ENCODE results near the gene COASY.
A peak's percentile ranks its signal among the peaks of the same experiment; 100 is the strongest.

Gene COASY

DNA sequence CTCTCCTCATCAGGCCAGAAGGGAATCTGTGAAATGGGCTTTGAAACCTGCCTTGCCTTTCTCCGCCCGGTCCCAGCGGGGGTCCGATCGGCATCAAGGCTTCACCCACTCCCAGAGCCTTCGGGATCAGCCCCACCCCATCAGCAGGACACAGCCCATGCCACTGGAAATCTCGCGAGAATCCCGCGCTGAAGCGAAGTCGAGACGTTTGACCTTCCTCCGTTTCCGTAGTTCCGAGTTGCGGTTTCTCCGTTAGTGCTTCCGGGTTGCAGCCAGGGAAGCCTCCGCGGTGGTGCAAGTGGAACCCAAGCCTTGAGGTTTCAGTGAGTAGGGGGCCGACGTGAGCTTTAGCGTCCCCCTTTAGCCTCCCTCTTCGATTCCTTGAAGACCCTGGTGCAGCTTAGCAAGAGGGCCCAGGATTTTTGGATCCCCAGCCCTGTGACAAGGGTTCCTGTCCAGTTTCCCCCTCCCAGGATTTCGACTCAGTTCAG, at the start of gene COASY:
Gene COASY, plus strand, starts transcription at position 252 of the 491 bp plus-strand sequence. CDS start 475 bp downstream, outside the sequence.
- Mint-ChIP-seq H3K27me3 (no peaks in the 10 kb centered on the region), H3K4me1 (ENCODE audit: low read depth) (peaks cover 27% of the 10 kb centered on the region), H3K9me3 (ENCODE audit: low read depth) (no peaks in the 10 kb centered on the region), H3K36me3 (peaks cover 4% of the 10 kb centered on the region), H3K4me3 (peak within 1 kb of the TSS; percentile 93), H3K27ac (peak within 1 kb of the TSS; percentile 95)

DNA sequence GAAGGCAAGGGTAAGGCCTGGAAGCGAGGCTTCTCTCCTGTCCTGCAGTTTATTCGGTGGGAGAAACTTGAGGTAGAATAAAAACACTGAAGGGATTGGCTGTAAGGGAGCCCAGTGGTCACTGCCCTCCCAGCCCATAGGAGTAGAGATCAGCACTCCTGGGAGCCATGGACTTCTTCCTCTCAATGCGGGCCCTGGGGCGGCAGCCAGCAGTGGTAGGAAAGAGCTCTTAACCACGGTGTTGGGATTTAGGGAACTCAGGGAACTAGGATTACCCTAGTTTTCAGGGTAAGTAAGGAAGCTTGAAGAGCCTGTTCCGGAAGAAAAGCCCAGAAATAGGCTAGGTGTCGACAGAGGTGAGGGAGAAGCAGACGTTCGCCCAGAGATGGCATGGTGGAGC, 49.7 kb upstream of the COASY start:
- H3K36me3 Mint-ChIP-seq, result peaks cover 11% of the 10 kb centered on the region
- no peaks in the 10 kb centered on the region for H3K27me3 Mint-ChIP-seq
- H3K4me3 Mint-ChIP-seq, result no peak overlapping the region
- no peaks in the 10 kb centered on the region for H3K4me1 Mint-ChIP-seq (ENCODE audit: low read depth)
- no peaks in the 10 kb centered on the region for H3K9me3 Mint-ChIP-seq (ENCODE audit: low read depth)
- H3K27ac Mint-ChIP-seq, result no peak overlapping the region

DNA sequence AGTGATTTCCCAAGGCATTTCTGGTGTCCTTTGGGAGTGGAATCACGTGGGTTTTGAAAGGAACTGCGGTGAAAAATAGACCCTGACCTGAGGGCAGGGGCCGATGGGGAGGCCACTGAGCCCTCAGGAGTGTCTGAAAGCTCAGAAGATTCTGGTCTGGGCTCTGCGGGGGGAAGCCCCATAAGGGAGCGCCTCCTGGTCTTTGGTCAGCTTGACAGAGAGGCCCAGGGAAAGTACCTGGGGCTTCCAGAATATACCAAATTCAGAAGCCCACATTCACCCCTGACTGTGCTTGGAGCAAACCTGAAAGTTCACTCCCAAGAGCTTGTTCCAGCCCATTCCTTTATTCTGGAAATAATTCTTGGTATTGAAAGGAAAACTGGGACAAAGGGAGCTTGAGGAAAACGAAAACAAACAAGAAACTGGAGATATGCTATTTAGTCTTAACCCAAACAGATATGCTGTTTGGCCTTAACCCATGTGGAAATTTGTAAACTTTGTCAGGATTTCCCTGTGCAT, 49.2 kb upstream of the COASY start:
- no peak overlapping the region for H3K4me3 Mint-ChIP-seq
- H3K27ac Mint-ChIP-seq, result no peak overlapping the region
- no peaks in the 10 kb centered on the region for H3K9me3 Mint-ChIP-seq (ENCODE audit: low read depth)
- peaks cover 9% of the 10 kb centered on the region for H3K36me3 Mint-ChIP-seq
- no peaks in the 10 kb centered on the region for H3K4me1 Mint-ChIP-seq (ENCODE audit: low read depth)
- H3K27me3 Mint-ChIP-seq, result no peaks in the 10 kb centered on the region

DNA sequence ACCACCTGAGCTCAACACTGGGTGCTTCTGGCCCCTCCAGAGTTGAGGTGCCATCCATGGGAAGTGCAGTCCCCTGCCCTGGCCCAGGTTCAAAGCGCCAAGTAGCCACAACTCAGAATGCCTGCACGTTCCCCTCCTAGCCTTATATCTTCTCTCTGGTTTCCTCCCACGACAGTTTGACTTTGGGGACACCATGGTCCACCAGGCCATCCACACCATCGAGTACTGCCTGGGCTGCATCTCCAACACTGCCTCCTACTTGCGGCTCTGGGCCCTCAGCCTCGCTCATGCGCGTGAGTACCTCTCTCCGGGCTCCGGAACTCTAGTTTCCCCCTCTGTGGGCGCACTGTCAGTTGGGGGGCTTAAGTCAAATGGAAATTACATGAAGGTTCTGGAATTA, 48.3 kb upstream of the COASY start:
- Mint-ChIP-seq H3K4me3 (no peak overlapping the region), H3K27ac (no peak overlapping the region), H3K27me3 (no peaks in the 10 kb centered on the region), H3K36me3 (peaks cover 3% of the 10 kb centered on the region), H3K4me1 (ENCODE audit: low read depth) (peaks cover 2% of the 10 kb centered on the region), H3K9me3 (ENCODE audit: low read depth) (no peaks in the 10 kb centered on the region)

DNA sequence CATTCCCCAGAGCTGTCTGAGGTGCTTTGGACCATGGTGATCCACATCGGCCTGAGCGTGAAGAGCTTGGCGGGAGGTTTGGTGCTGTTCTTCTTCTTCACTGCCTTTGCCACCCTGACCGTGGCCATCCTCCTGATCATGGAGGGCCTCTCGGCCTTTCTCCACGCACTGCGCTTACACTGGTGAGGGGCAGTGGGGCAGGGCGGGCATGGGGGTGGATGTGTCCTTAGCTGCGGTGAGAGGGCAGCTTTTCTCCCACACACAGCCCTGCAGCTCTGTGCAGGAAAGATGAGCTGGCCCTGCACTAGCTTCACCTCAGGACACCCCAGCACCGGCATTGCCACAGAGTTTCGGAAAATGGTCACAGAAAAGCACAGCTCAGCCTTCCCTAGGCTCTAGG, 47.7 kb upstream of the COASY start:
- H3K27me3 Mint-ChIP-seq, result no peaks in the 10 kb centered on the region
- H3K4me3 Mint-ChIP-seq, result no peak overlapping the region
- H3K27ac Mint-ChIP-seq, result no peak overlapping the region
- H3K9me3 Mint-ChIP-seq (ENCODE audit: low read depth), result no peaks in the 10 kb centered on the region
- H3K36me3 Mint-ChIP-seq, result no peaks in the 10 kb centered on the region
- peaks cover 2% of the 10 kb centered on the region for H3K4me1 Mint-ChIP-seq (ENCODE audit: low read depth)

DNA sequence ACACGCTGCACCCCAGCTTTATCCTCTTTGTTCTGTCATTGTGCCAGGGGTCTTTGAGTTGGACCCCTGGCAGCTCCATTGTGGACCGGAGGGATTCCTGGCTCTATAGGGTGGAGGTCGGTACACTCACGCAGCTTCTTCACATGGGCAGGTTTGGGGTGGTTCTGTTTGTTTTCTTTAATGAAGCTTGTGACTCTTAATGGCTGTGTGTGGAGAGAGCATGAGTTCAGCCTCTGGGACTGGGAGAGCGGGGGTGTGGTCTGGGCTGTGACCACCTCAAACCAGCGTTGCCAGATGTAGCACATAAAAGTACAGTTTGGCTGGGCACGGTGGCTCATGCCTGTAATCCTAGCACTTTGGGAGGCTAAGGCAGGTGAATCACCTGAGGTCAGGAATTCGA, 47.1 kb upstream of the COASY start:
- H3K27ac Mint-ChIP-seq, result no peak overlapping the region
- H3K4me1 Mint-ChIP-seq (ENCODE audit: low read depth), result peaks cover 2% of the 10 kb centered on the region
- H3K9me3 Mint-ChIP-seq (ENCODE audit: low read depth), result no peaks in the 10 kb centered on the region
- no peaks in the 10 kb centered on the region for H3K27me3 Mint-ChIP-seq
- no peak overlapping the region for H3K4me3 Mint-ChIP-seq
- H3K36me3 Mint-ChIP-seq, result no peaks in the 10 kb centered on the region

DNA sequence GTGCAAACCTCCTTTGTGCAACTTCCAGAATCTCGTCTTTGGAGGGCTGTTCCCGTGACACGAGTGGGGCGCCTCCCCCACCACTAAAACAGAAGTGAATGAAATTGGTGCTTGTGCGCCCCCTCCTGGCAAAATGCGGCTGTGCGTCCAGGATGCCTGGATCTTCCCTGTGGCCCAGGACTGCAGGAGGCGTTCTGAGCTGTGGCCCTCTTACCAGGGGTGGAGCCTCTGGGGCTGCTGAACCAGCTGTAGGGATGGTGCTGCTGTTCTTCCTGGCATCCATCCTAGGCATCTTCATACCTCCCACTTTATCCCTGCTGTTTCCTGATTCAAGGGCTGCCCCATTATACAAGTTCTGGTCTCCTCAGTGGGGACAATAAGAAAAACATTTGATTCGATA, 44.4 kb upstream of the COASY start:
- no peak overlapping the region for H3K27ac Mint-ChIP-seq

DNA sequence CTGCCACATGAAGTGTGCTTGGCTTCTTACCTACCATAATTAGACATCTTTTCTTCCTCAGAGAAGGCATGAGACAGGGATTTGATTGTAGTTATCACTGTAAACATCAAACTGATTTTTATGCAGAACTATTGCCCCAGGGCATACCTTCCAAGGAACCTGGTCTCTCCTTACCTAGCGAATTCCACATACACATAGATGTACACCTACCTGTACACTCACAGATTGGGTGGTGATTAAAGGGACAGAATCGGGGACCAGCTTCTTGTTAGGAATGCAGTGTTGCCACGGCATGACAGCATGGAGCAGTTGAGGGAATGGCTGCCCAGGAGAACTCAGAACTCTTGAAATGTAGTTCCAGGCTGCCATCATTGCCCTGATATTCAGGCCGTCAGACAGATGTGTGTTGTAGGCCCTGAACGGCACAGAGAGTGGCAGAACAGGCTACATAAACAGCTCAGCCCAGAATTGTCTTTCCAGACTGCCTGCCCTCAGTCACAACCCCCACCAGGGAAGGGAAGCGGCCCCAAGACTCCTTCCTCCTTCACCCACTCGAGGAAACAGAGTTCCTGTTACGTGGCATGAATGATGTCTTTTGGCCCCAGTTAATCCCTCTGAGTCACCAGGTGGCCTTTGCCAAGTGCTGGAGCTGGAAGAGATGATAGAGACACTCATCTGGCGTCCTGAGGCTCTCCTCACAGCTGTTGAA, 43.7 kb upstream of the COASY start:
- no peaks in the 10 kb centered on the region for H3K9me3 Mint-ChIP-seq (ENCODE audit: low read depth)
- peaks cover 6% of the 10 kb centered on the region for H3K36me3 Mint-ChIP-seq
- H3K27ac Mint-ChIP-seq, result no peak overlapping the region
- no peaks in the 10 kb centered on the region for H3K27me3 Mint-ChIP-seq
- no peak overlapping the region for H3K4me3 Mint-ChIP-seq
- peaks cover 2% of the 10 kb centered on the region for H3K4me1 Mint-ChIP-seq (ENCODE audit: low read depth)

More for the DNA sequence above, 44.4 kb upstream of the COASY start:
- Mint-ChIP-seq H3K9me3 (ENCODE audit: low read depth) (no peaks in the 10 kb centered on the region), H3K36me3 (peaks cover 5% of the 10 kb centered on the region), H3K27me3 (no peaks in the 10 kb centered on the region), H3K4me3 (no peak overlapping the region), H3K4me1 (ENCODE audit: low read depth) (peaks cover 2% of the 10 kb centered on the region)

DNA sequence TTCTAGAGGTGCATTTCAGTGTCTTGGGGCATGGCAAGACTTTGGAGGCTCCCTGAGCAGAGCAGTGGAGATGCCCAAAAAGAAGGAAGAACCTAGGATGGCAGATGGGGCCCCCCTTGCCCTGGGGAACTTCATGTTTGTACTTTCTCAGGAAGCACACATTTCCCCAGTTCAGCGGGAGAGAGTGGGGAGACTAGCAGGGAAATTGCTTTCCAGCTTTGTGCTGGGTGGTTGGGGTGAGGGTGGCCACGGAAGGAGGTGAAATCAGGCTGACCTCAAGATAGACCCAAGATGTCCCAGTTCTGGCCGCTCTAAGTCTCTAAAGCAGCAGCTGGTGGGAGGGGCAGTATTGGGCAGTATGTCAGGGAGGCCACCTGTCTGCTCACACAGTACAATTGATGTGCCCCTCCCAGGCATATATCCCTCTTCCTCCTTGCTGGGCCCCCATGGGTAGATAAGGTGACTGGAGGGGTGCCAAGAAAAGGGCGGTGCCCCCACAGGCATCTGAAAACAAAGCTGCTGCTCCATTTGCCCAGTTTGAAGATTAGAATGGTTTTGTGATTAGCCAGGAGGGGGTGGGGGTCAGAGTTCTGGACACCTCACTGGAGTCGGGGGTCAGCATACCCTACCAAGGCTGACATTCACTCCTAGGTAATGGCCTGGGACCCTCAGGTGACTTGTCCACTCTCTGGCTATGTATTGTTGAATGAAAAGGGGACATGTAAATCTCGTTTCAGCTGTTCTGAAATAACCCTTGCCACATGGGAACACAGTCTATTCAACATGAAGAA, 43.0 kb upstream of the COASY start:
- Mint-ChIP-seq H3K36me3 (peaks cover 9% of the 10 kb centered on the region), H3K4me1 (ENCODE audit: low read depth) (peaks cover 2% of the 10 kb centered on the region), H3K4me3 (no peak overlapping the region), H3K27me3 (no peaks in the 10 kb centered on the region), H3K27ac (no peak overlapping the region), H3K9me3 (ENCODE audit: low read depth) (no peaks in the 10 kb centered on the region)

DNA sequence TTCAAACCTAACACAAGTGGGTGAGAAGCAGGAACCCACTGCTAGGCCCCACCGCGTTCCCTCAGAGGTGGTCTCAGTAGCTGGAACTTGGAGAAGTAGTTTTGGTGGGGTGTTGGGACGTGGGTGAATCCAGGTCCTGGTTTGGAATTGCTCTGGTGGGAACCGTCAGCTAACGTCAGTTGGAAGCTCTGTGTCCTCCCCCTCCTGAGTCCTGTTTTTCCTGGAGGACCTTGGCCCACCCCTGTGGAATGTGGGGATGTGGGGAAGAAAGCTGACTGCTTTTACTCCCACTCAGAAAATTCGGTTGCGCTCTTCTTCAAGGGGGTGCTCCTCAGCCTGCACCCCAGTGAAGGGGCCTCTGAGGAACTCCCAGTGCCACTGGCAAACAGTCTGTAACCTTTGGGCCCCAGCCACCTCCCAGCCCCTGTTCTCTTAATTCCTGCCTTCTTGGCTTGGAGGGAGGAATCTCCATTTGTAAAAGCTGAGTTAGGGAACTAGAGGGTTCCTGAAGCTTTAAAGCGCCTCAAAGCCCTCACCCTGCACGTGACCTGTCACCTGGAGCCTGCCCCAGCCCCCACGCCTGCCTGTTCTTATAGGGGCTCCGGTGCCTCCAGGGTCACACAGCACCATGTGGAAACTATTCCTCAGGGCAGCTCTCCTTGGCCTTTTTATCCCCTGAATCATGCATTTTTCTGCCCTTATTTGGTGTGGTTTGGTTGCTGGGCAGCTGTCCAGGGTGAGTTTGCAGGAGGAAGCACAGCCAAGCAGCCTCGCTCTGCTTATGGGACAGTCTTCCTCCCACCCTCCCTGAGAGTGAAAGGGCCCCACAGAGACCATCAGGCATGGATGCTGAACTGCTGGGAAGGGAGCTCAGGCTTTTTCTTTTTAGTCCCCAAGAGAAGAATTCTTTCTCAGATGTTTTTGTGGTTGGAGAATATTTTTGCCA, 42.1 kb upstream of the COASY start:
- H3K27me3 Mint-ChIP-seq, result no peaks in the 10 kb centered on the region
- H3K4me3 Mint-ChIP-seq, result no peak overlapping the region
- no peak overlapping the region for H3K27ac Mint-ChIP-seq
- no peaks in the 10 kb centered on the region for H3K9me3 Mint-ChIP-seq (ENCODE audit: low read depth)
- H3K36me3 Mint-ChIP-seq, result peaks cover 9% of the 10 kb centered on the region
- peaks cover 3% of the 10 kb centered on the region for H3K4me1 Mint-ChIP-seq (ENCODE audit: low read depth)

DNA sequence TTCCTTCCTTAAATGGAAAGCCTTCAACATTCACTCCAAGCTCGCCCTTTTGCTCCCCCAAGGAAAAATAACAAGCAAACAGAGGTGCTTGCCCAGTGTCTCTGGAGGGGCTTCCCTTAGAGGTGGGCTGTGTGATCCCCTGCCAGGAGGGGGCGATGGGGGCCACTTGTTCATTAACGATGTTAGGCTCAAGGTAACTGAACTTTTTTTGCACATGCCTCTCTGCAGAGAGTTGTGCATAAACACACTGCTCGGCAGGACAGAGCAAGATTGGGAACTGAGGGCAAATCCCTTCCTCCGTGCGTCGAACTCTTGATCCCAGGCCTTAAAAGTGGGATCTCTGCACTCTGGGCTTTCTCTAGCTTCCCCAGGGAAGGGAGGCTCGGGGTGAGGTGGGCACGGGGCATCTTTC, 41.4 kb upstream of the COASY start:
- H3K27ac Mint-ChIP-seq, result no peak overlapping the region
- no peaks in the 10 kb centered on the region for H3K9me3 Mint-ChIP-seq (ENCODE audit: low read depth)
- H3K36me3 Mint-ChIP-seq, result peaks cover 9% of the 10 kb centered on the region
- peaks cover 3% of the 10 kb centered on the region for H3K4me1 Mint-ChIP-seq (ENCODE audit: low read depth)
- H3K27me3 Mint-ChIP-seq, result no peaks in the 10 kb centered on the region
- no peak overlapping the region for H3K4me3 Mint-ChIP-seq

DNA sequence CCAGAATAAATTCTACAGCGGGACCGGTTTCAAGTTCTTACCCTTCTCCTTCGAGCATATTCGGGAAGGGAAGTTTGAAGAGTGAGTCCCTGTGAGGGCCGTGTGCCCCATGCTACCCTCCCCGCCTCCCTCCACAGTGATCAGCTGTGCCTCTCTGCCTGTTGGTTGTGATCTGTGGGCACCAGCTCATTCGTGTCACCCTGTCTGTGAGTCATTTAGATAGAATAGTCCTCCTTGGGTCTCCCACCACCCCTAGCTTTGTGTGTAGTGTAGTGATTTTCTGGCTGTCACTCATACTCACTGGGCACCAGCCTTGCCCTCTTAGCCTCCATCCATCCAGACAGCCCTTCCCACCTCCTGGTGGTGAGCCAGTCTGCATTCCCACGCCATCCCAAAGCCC, 40.9 kb upstream of the COASY start:
- Mint-ChIP-seq H3K9me3 (ENCODE audit: low read depth) (no peaks in the 10 kb centered on the region), H3K36me3 (peaks cover 9% of the 10 kb centered on the region), H3K27ac (no peak overlapping the region), H3K4me3 (no peak overlapping the region), H3K4me1 (ENCODE audit: low read depth) (peaks cover 3% of the 10 kb centered on the region), H3K27me3 (no peaks in the 10 kb centered on the region)

DNA sequence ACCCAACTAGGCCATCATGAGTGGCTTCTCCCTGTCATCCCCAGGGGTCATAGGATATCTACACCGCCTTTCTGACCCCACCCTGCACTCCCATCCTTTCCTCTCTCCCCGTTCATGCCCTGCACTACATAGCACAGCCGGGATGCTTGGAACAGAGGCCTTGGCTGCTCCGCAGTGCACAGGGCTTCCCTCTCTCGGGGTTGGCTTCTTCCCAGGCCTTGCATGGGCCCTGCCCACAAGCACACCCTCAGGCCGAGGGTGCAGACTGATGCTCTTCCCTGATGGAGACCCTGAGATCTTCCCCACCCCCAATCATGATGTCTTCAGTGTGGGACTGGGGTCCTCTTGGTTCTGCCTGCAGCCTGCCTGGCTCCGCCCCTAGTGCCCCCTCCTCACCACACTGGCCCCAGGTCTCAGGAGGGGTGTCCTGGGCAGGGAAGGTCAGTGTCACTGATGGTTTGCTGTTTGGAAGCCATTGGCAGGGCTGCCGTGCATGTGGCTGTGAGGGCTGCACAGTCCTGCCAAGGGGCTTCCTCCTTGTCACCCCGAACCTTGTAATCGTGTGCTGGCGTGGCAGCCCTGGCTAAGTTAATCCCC, 40.2 kb upstream of the COASY start:
- Mint-ChIP-seq H3K27me3 (no peaks in the 10 kb centered on the region), H3K27ac (no peak overlapping the region), H3K36me3 (peaks cover 9% of the 10 kb centered on the region), H3K9me3 (ENCODE audit: low read depth) (no peaks in the 10 kb centered on the region), H3K4me3 (no peak overlapping the region), H3K4me1 (ENCODE audit: low read depth) (peaks cover 3% of the 10 kb centered on the region)

DNA sequence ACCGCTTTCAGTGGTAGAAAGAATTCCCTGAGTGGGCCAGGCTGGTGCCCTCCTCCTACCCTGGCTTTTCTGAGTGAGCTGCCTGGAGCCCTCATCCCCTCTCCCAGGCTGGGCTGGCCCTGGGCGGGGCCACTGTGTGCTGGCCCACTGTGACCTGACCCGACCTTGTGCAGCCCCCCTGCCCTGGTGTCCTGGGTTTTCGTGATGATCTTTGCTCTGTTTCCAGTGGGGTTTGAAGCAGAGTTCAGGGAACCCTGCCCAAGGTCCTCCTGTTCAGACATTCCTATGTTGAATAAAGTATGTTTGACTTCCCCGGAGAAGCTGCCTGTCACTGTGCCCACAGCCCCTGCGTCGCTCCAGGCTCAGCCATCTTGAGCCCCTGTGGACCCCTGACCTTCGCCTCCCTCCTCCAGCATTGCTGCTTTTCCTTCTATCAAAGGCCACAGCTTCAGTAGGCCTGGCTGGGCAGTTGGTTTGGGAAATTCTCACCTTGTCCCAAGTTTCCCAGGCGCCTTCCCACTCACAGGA, 39.6 kb upstream of the COASY start:
- Mint-ChIP-seq H3K4me1 (ENCODE audit: low read depth) (peaks cover 7% of the 10 kb centered on the region), H3K9me3 (ENCODE audit: low read depth) (no peaks in the 10 kb centered on the region), H3K27me3 (no peaks in the 10 kb centered on the region), H3K4me3 (no peak overlapping the region), H3K36me3 (peaks cover 9% of the 10 kb centered on the region), H3K27ac (no peak overlapping the region)
